ENCODE measurements around the gene SORCS1. TPM values are rescaled to one million over a fixed set of nuclear protein-coding genes. Genes with fewer than 3 reads are reported as not detected.

Gene SORCS1
- total RNA-seq, 4 donors from 2014 or later, result 0.26 to 9.4 (median 3.8) TPM

DNA sequence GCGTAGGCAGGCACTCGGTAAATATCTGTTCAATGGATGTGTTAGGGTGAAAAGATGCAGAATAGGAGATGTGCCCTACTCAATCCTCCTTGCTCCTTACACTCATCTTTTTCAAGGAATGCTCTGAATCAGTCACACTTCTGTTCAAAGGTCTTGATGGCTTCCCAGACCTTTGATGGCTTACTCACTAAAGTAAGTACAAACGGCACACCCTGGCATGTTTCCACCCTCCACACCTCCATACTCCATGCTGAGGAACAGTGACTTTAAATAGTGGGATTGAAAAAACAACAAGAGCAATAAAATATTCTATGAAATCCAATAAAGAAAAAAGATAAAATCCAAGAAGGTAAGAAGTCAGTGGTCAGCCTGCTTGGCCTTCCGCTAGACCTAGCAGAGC lies 569.2 kb downstream of the SORCS1 start:
- no peak for TF ChIP-seq CTCF (IDR thresholded peaks at IDR 0.05)
- TF ChIP-seq POLR2A (IDR thresholded peaks at IDR 0.05), result no peak
- no peaks in the 10 kb centered on the region for H3K9me3 ChIP-seq
- intact Hi-C loops (cut with DNase I; ENCODE audit: low total_unique reads), result no loop called here
- no peak for DNase-seq
- no peak overlapping the region for H3K27ac ChIP-seq
- no peaks in the 10 kb centered on the region for H3K27me3 ChIP-seq
- no peak overlapping the region for H3K4me3 ChIP-seq
- H3K4me1 ChIP-seq, result no peaks in the 10 kb centered on the region
- H3K36me3 ChIP-seq, result no peaks in the 10 kb centered on the region

DNA sequence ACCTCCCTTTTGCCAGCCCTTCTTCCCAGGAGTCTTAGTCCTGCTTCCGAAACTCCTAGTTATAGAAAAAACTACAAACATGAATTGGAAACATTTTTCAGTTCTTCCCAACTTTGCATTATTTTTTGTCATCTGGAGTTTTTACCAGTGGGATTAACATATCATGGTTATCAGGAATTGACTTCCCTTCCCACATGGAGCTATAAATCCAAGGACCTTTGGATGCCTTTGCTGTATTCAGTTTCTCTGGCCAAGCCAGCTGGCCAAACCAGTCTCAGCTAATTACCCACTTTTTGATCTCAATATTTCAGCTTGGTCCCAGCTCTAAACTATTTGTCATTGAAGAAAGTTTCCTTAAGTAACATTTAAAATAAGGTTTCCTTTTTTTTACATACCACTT lies 570.6 kb downstream of the SORCS1 start:
- no peaks in the 10 kb centered on the region for H3K9me3 ChIP-seq
- intact Hi-C loops (cut with DNase I; ENCODE audit: low total_unique reads), result no loop called here
- H3K36me3 ChIP-seq, result no peaks in the 10 kb centered on the region
- TF ChIP-seq POLR2A (IDR thresholded peaks at IDR 0.05) (no peak), CTCF (IDR thresholded peaks at IDR 0.05) (no peak)
- DNase-seq, result no peak
- H3K4me3 ChIP-seq, result no peak overlapping the region
- no peak overlapping the region for H3K27ac ChIP-seq
- H3K27me3 ChIP-seq, result no peaks in the 10 kb centered on the region
- H3K4me1 ChIP-seq, result no peaks in the 10 kb centered on the region

DNA sequence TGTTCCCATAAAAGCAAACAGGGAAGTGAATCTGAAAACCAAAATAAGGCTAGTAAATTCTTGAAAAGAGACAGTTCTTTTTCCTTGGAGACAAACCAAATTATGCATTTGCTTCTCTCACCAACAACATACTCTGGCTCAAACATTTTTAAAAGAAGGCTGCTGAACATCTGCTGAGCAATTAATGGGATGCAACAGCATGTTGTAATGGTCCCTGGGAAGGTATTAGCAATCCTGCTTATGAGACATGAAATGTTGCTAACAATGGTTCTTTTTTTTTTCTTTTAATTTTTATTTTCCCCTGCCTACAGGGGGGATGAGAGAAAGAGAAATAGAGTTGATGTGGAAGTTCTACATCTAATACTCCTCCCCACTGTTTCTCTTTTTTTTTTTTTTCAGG lies 572.1 kb downstream of the SORCS1 start:
- H3K9me3 ChIP-seq, result no peaks in the 10 kb centered on the region
- DNase-seq, result no peak
- H3K4me1 ChIP-seq, result no peaks in the 10 kb centered on the region
- no peak for TF ChIP-seq CTCF (IDR thresholded peaks at IDR 0.05)
- TF ChIP-seq POLR2A (IDR thresholded peaks at IDR 0.05), result no peak
- no peaks in the 10 kb centered on the region for H3K36me3 ChIP-seq
- no peak overlapping the region for H3K27ac ChIP-seq
- H3K27me3 ChIP-seq, result no peaks in the 10 kb centered on the region
- intact Hi-C loops (cut with DNase I; ENCODE audit: low total_unique reads), result no loop called here
- no peak overlapping the region for H3K4me3 ChIP-seq

GRCh38 chr10:106582291-106582690 lies 582.2 kb downstream of the SORCS1 start:
- intact Hi-C loops (cut with DNase I; ENCODE audit: low total_unique reads), result no loop called here
- no peak for DNase-seq
- no peak overlapping the region for H3K4me3 ChIP-seq
- H3K27me3 ChIP-seq, result no peaks in the 10 kb centered on the region
- no peaks in the 10 kb centered on the region for H3K9me3 ChIP-seq
- no peaks in the 10 kb centered on the region for H3K4me1 ChIP-seq
- H3K27ac ChIP-seq, result no peak overlapping the region
- TF ChIP-seq POLR2A (IDR thresholded peaks at IDR 0.05) (no peak), CTCF (IDR thresholded peaks at IDR 0.05) (no peak)
- no peaks in the 10 kb centered on the region for H3K36me3 ChIP-seq

DNA sequence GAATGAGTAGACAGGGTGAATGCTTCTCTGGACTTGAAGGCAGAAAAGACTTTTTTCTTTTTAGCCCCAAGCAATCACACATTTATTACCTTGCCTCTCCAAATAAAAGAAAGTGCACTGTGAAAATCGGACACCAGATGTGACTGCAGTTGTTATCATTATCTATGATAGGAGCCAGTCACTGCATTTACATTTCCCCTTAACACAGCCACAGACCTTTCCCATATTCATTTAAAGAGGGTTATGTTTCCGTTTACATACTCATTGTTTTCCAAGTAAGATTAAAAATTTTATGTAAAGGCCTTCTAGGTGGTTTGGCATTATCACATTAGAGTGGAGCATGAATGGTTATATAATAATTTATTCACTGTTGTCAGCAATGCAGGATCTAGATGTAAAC lies 586.8 kb downstream of the SORCS1 start:
- no peak for DNase-seq
- Histone ChIP-seq H3K4me3 (no peak overlapping the region), H3K9me3 (no peaks in the 10 kb centered on the region), H3K27me3 (no peaks in the 10 kb centered on the region), H3K27ac (no peak overlapping the region), H3K36me3 (no peaks in the 10 kb centered on the region), H3K4me1 (no peaks in the 10 kb centered on the region)
- intact Hi-C loops (cut with DNase I; ENCODE audit: low total_unique reads), result no loop called here
- TF ChIP-seq CTCF (IDR thresholded peaks at IDR 0.05) (no peak), POLR2A (IDR thresholded peaks at IDR 0.05) (no peak)
